ENCODE results near the gene C11orf97.

Gene C11orf97

DNA sequence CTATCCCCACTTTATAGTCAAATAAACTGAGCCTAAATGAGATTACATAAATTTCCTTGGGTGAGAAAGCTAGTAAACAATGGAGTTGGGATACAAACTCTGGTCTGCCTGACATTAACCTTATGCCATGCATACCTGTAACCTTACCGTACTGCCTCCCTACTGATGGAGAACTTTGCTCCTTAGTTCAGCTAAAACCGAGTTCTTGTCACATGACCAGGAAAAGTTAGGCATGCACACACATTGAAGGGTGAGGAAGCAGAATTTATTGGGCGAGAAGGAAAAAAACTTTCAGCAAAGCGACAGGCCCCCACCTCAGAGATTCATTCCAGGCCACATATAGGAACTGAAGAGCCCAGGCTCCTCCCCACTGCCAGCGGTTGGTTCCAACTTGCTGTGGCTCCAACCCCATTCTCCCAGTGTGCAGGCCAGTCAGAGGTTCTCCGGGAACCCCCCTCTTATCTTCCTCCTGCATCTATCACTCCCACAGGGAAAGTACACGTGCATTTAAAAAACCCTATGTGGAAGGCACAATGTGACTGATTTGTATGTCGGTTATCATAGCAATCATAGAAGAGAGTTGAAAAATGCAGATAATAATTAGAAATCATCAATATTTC lies 51.7 kb downstream of the C11orf97 start:
- no peak overlapping the region for H3K9ac ChIP-seq (ENCODE audit: low read length)
- no peak for DNase-seq
- no peaks in the 10 kb centered on the region for H3F3A ChIP-seq (ENCODE audit: insufficient read depth, low read length)
- H2AFZ ChIP-seq (ENCODE audit: low read length): no peak overlapping the region
- H3K36me3 ChIP-seq (replicated peaks; ENCODE audit: insufficient read depth, low read length): no peaks in the 10 kb centered on the region
- TF ChIP-seq EZH2phosphoT487 (IDR thresholded peaks at IDR 0.05; ENCODE audit: low read length) (no peak), EZH2 (optimal IDR thresholded peaks at IDR 0.05; ENCODE audit: low read depth, low read length) (no peak), CTCF (IDR thresholded peaks at IDR 0.05; ENCODE audit: low read length) (no peak)
- no peaks in the 10 kb centered on the region for H4K20me1 ChIP-seq (ENCODE audit: insufficient read depth, low read length)
- no peaks in the 10 kb centered on the region for H3K9me2 ChIP-seq (replicated peaks; ENCODE audit: insufficient read depth, low read length)
- H3K4me2 ChIP-seq (ENCODE audit: low read depth, low read length): no peak overlapping the region
- H3K79me2 ChIP-seq (ENCODE audit: low read length): no peaks in the 10 kb centered on the region
- no peaks in the 10 kb centered on the region for H3K9me3 ChIP-seq (replicated peaks; ENCODE audit: insufficient read depth, low read length)
- H3K4me3 ChIP-seq (ENCODE audit: low read length): no peak overlapping the region
- no peaks in the 10 kb centered on the region for H3K4me1 ChIP-seq (ENCODE audit: low read length)
- no peak overlapping the region for H3K27ac ChIP-seq (ENCODE audit: low read length)
- no peaks in the 10 kb centered on the region for H3K27me3 ChIP-seq (replicated peaks; ENCODE audit: insufficient read depth, low read length)

- Histone ChIP-seq H2AFZ (ENCODE audit: low read length) (no peak within 1 kb of the TSS), H3K27me3 (replicated peaks; ENCODE audit: insufficient read depth, low read length) (no peaks in the 10 kb centered on the region), H3K4me1 (ENCODE audit: low read length) (no peaks in the 10 kb centered on the region), H4K20me1 (ENCODE audit: insufficient read depth, low read length) (no peaks in the 10 kb centered on the region), H3K79me2 (ENCODE audit: low read length) (no peaks in the 10 kb centered on the region), H3K4me2 (ENCODE audit: low read depth, low read length) (no peak within 1 kb of the TSS), H3K9me3 (replicated peaks; ENCODE audit: insufficient read depth, low read length) (no peaks in the 10 kb centered on the region), H3F3A (ENCODE audit: insufficient read depth, low read length) (no peaks in the 10 kb centered on the region), H3K9me2 (replicated peaks; ENCODE audit: insufficient read depth, low read length) (no peaks in the 10 kb centered on the region), H3K27ac (ENCODE audit: low read length) (no peak within 1 kb of the TSS), H3K4me3 (ENCODE audit: low read length) (no peak within 1 kb of the TSS), H3K36me3 (replicated peaks; ENCODE audit: insufficient read depth, low read length) (no peaks in the 10 kb centered on the region), H3K9ac (ENCODE audit: low read length) (no peak within 1 kb of the TSS)
- TF ChIP-seq CTCF (IDR thresholded peaks at IDR 0.05; ENCODE audit: low read length) (no peak), EZH2 (optimal IDR thresholded peaks at IDR 0.05; ENCODE audit: low read depth, low read length) (no peak), EZH2phosphoT487 (IDR thresholded peaks at IDR 0.05; ENCODE audit: low read length) (no peak)
- no peak for DNase-seq
Observed at GRCh38 chr11:94567181-94567670, 55.0 kb downstream of the C11orf97 start, which contains the start of gene PIWIL4. TSS of gene PIWIL4 (plus strand) at chr11:94567368. CDS start at chr11:94567519, 151 bp downstream.

DNA sequence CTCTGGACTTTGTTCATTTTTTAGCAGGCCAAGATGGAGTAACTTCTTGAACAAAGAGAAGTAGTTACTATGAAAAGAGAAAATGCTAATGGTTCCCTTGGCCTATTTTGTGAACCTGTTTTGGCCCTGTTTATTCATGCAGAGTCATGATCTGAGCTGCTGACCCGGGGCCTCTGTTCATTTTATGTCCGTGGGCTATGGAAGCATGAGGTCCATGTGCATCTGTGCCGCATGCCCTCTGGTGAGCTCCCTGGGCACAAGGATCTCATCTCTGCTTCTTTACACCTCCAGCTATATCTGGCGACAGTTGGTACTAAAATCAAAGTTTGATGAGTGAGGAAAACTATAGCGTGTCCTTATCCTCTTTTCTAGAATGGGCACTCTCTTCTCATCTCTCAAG lies 55.9 kb downstream of the C11orf97 start:
- H2AFZ ChIP-seq (ENCODE audit: low read length): no peak overlapping the region
- no peaks in the 10 kb centered on the region for H3K27me3 ChIP-seq (replicated peaks; ENCODE audit: insufficient read depth, low read length)
- H3K4me1 ChIP-seq (ENCODE audit: low read length): no peaks in the 10 kb centered on the region
- H3K9me2 ChIP-seq (replicated peaks; ENCODE audit: insufficient read depth, low read length): no peaks in the 10 kb centered on the region
- no peaks in the 10 kb centered on the region for H4K20me1 ChIP-seq (ENCODE audit: insufficient read depth, low read length)
- no peaks in the 10 kb centered on the region for H3K36me3 ChIP-seq (replicated peaks; ENCODE audit: insufficient read depth, low read length)
- H3K9me3 ChIP-seq (replicated peaks; ENCODE audit: insufficient read depth, low read length): no peaks in the 10 kb centered on the region
- no peak for DNase-seq
- H3K79me2 ChIP-seq (ENCODE audit: low read length): no peaks in the 10 kb centered on the region
- H3K4me2 ChIP-seq (ENCODE audit: low read depth, low read length): no peak overlapping the region
- H3K27ac ChIP-seq (ENCODE audit: low read length): no peak overlapping the region
- TF ChIP-seq CTCF (IDR thresholded peaks at IDR 0.05; ENCODE audit: low read length): no peak
- no peak for TF ChIP-seq EZH2phosphoT487 (IDR thresholded peaks at IDR 0.05; ENCODE audit: low read length)
- TF ChIP-seq EZH2 (optimal IDR thresholded peaks at IDR 0.05; ENCODE audit: low read depth, low read length): no peak
- no peak overlapping the region for H3K9ac ChIP-seq (ENCODE audit: low read length)
- no peak overlapping the region for H3K4me3 ChIP-seq (ENCODE audit: low read length)
- no peaks in the 10 kb centered on the region for H3F3A ChIP-seq (ENCODE audit: insufficient read depth, low read length)

All from MM.1S (cell line).